Endothelial cell of umbilical vein (primary cell): ENCODE results near the gene BMAL2. TPM values are rescaled to one million over a fixed set of nuclear protein-coding genes. Genes with fewer than 3 reads are reported as not detected.

Experiments used
- BruUV-seq: library from RNA; stranded (reverse); fragments of 400-500 nt; replicated peaks from 2 replicates; lab custom pipeline; 2021; lab: Mats Ljungman, UMichigan
- CTCF ChIA-PET: fragments of 300-600, 350-600 bp; sonication (Branson Sonifier 250); formaldehyde crosslinking; loops from one replicate; lab custom pipeline; 2021; ENCODE audit warnings: antibody characterized with exemption, inconsistent platforms; lab: Charles Lee
- POLR2A ChIA-PET: fragments of 300-600, 350-600 bp; sonication (Branson Sonifier 250); formaldehyde crosslinking; loops from one replicate; lab custom pipeline; 2021; ENCODE audit warnings: antibody characterized with exemption, inconsistent platforms; lab: Charles Lee
- DNase-seq: peaks from one replicate; pipeline ENCODE4 v3.0.0-alpha.2; 2011; ENCODE audit warnings: low read depth, low spot score
- FAIRE-seq: peaks from 2 replicates; lab custom pipeline; 2011; peaks lifted over from hg19 to GRCh38; lab: Jason Lieb, UNC
- H2AFZ ChIP-seq: 2 replicates; pipeline ENCODE4 v1.6.0; 2012; ENCODE audit warnings: low read depth, low read length, control low read depth, inconsistent platforms
- H3K27ac ChIP-seq: 2 replicates; pipeline ENCODE4 v1.5.1; 2011; ENCODE audit warnings: low read depth, mild to moderate bottlenecking, control low read depth, low read length, moderate library complexity; ENCODE audit not compliant: insufficient read depth
- H3K27me3 ChIP-seq, 2 experiments: 2 replicates each; pipeline versions ENCODE4 v1.6.0 to v1.6.1; 2011; ENCODE audit warnings: low read length in 2 of 2, mixed read lengths in 1 of 2; ENCODE audit not compliant: control insufficient read depth in 2 of 2, insufficient read depth in 2 of 2
- H3K36me3 ChIP-seq, 2 experiments: 2 replicates in 1 of 2; 3 replicates in 1 of 2; pipeline ENCODE4 v1.5.1; 2011; ENCODE audit warnings: low read length in 2 of 2, mild to moderate bottlenecking in 1 of 2, moderate library complexity in 1 of 2; ENCODE audit not compliant: control insufficient read depth in 2 of 2, insufficient read depth in 2 of 2; ENCODE audit errors: extremely low read depth in 1 of 2
- H3K4me1 ChIP-seq: 3 replicates; pipeline ENCODE4 v1.5.1; 2011; ENCODE audit warnings: mild to moderate bottlenecking, low read length; ENCODE audit not compliant: control insufficient read depth, insufficient read depth; ENCODE audit errors: extremely low read depth
- H3K4me2 ChIP-seq: 2 replicates; pipeline ENCODE4 v1.6.1; 2011; ENCODE audit warnings: low read length, control low read depth, mixed read lengths; ENCODE audit not compliant: insufficient read depth
- H3K4me3 ChIP-seq, 3 experiments: fragments of 200-600 bp in 1 of 3; sonication (generic), shearing (Covaris generic) in 1 of 3; replicated peaks in 1 of 3; 2 replicates each; pipeline ENCODE4 v1.5.1; 2011 to 2016; ENCODE audit warnings: control low read depth in 3 of 3, low read length in 3 of 3, mild to moderate bottlenecking in 2 of 3, inconsistent platforms in 1 of 3, low read depth in 1 of 3, moderate library complexity in 1 of 3; ENCODE audit not compliant: insufficient read depth in 1 of 3
- H3K79me2 ChIP-seq: 2 replicates; pipeline ENCODE4 v1.6.0; 2012; ENCODE audit warnings: low read length, inconsistent platforms; ENCODE audit not compliant: control insufficient read depth, insufficient read depth
- H3K9ac ChIP-seq: replicated peaks from 2 replicates; pipeline ENCODE3; 2011; ENCODE audit warnings: low read length, control low read depth; ENCODE audit not compliant: insufficient read depth; ENCODE audit errors: extremely low read depth
- H3K9me1 ChIP-seq: replicated peaks from 3 replicates; pipeline ENCODE4 v1.6.0; 2011; ENCODE audit warnings: mild to moderate bottlenecking, low read length; ENCODE audit not compliant: control insufficient read depth, insufficient read depth; ENCODE audit errors: extremely low read depth
- H3K9me3 ChIP-seq: replicated peaks from 2 replicates; pipeline ENCODE4 v1.5.1; 2012; ENCODE audit warnings: low read length, inconsistent platforms; ENCODE audit not compliant: control insufficient read depth, insufficient read depth
- H4K20me1 ChIP-seq: replicated peaks from 2 replicates; pipeline ENCODE3; 2011; ENCODE audit warnings: mild to moderate bottlenecking, low read length; ENCODE audit not compliant: control insufficient read depth, insufficient read depth; ENCODE audit errors: extremely low read depth
- EZH2 ChIP-seq: IDR thresholded peaks from 2 replicates; pipeline ENCODE4 v1.6.1; 2012; ENCODE audit warnings: borderline replicate concordance, low read depth, mild to moderate bottlenecking, moderate library complexity, low read length, inconsistent platforms; ENCODE audit not compliant: severe bottlenecking
- FOS ChIP-seq: IDR thresholded peaks from 2 replicates; pipeline ENCODE4 v1.6.1; 2011; ENCODE audit warnings: mild to moderate bottlenecking, low read length, moderate library complexity, borderline replicate concordance; ENCODE audit not compliant: insufficient read depth
- GATA2 ChIP-seq: IDR thresholded peaks from 2 replicates; pipeline ENCODE4 v1.7.0; 2011; ENCODE audit warnings: low read depth, mild to moderate bottlenecking, moderate library complexity, mixed read lengths, low read length; ENCODE audit not compliant: insufficient read length, insufficient read depth
- JUN ChIP-seq: IDR thresholded peaks from 2 replicates; pipeline ENCODE4 v1.6.1; 2011; ENCODE audit warnings: borderline replicate concordance, low read depth; ENCODE audit not compliant: insufficient read length, insufficient read depth
- MYC ChIP-seq: IDR thresholded peaks from one replicate; pipeline ENCODE4 v1.6.1; 2011; ENCODE audit warnings: mild to moderate bottlenecking, low read depth, low read length
- POLR2A ChIP-seq: IDR thresholded peaks from 2 replicates; pipeline ENCODE4 v1.6.1; 2012; ENCODE audit warnings: low read depth, mild to moderate bottlenecking, control low read depth, low read length
- POLR2AphosphoS5 ChIP-seq: IDR thresholded peaks from 2 replicates; pipeline ENCODE4 v1.6.1; 2012; ENCODE audit warnings: low read depth, mild to moderate bottlenecking, control low read depth, low read length, moderate library complexity; ENCODE audit not compliant: insufficient read depth
- dilution Hi-C: fragments of 300-500 bp; cut with MboI; formaldehyde crosslinking; loops from one replicate; pipeline ENCODE4 v1.15.0; 2019; ENCODE audit warnings: low sequenced_read_pairs; ENCODE audit not compliant: extremely low pct_ligation_motif_present
- intact Hi-C: fragments of 100-400 bp; cut with micrococcal nuclease; formaldehyde crosslinking; loops from one replicate; pipeline ENCODE4 v1.10.0; 2022
- polyA plus RNA-seq, 4 experiments: library from polyadenylated mRNA; depleted of rRNA in 3 of 4; stranded (reverse) in 3 of 4; unstranded in 1 of 4; fragments of >200 nt; gene quantifications; 2 replicates each; pipeline versions ENCODE4 v1.2.1 to v1.2.3, GENCODE V29; 2011 to 2012; ENCODE audit warnings: missing spikeins in 1 of 4
- total RNA-seq: library from RNA; stranded (reverse); gene quantifications from 2 replicates; pipeline ENCODE4 v1.2.3, GENCODE V29; 2021
- TF ChIP-seq, protein P1 (sequence below): IDR thresholded peaks from 2 replicates; pipeline ENCODE4 v1.6.1; 2011; ENCODE audit not compliant: insufficient read depth, insufficient read length
- TF ChIP-seq, protein P2 (sequence below), 2 donors: IDR thresholded peaks; 1 replicate in 1 of 2; 2 replicates in 1 of 2; pipeline ENCODE4 v1.5.1; 2011; ENCODE audit warnings: low read length in 2 of 2, mild to moderate bottlenecking in 2 of 2, moderate library complexity in 2 of 2, control low read depth in 1 of 2, inconsistent platforms in 1 of 2, low read depth in 1 of 2; ENCODE audit not compliant: insufficient read depth in 1 of 2; ENCODE audit errors: extremely low read depth in 1 of 2

Gene BMAL2
- total and polyA plus RNA-seq, 2 donors (not counting 3 experiments of a cell fraction or from before 2014, with no cell fraction given): 5.9 to 33.3 TPM

GRCh38 chr12:27367078-27367477 lies 34.4 kb downstream of the BMAL2 start:
- DNase-seq (no peak), FAIRE-seq (no peak)
- H3K27me3 ChIP-seq: no peaks in the 10 kb centered on the region
- H3K4me3 ChIP-seq: no peak overlapping the region
- no peak overlapping the region for H3K9ac ChIP-seq
- intact Hi-C loops: loop anchor here (2.0 kb wide), 1 partner anchor 24 kb away; no protein-coding TSS in a partner anchor
- H3K36me3 ChIP-seq: no peaks in the 10 kb centered on the region
- H3K9me1 ChIP-seq: no peaks in the 10 kb centered on the region
- H3K9me3 ChIP-seq: no peaks in the 10 kb centered on the region
- no peak overlapping the region for H3K27ac ChIP-seq
- CTCF ChIA-PET: interaction anchor here (1.2 to 1.8 kb wide), 4 partner anchors 10 to 43 kb away, joined by 4 to 6 read pairs (median 4); no protein-coding TSS in a partner anchor
- H3K4me2 ChIP-seq: peak overlapping the region; percentile 22
- H4K20me1 ChIP-seq: peaks cover 2% of the 10 kb centered on the region
- H3K4me1 ChIP-seq: peaks cover 9% of the 10 kb centered on the region
- POLR2A ChIA-PET: no interaction called here
- dilution Hi-C loops: no loop called here
- H3K79me2 ChIP-seq: peaks cover 25% of the 10 kb centered on the region
- no peak overlapping the region for H2AFZ ChIP-seq
- TF ChIP-seq POLR2AphosphoS5 (no peak), JUN (no peak), GATA2 (no peak), POLR2A (no peak), FOS (no peak), EZH2 (no peak), MYC (no peak)
- TF ChIP-seq, protein P1, sequence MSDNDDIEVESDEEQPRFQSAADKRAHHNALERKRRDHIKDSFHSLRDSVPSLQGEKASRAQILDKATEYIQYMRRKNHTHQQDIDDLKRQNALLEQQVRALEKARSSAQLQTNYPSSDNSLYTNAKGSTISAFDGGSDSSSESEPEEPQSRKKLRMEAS: no peak
- TF ChIP-seq, protein P2, sequence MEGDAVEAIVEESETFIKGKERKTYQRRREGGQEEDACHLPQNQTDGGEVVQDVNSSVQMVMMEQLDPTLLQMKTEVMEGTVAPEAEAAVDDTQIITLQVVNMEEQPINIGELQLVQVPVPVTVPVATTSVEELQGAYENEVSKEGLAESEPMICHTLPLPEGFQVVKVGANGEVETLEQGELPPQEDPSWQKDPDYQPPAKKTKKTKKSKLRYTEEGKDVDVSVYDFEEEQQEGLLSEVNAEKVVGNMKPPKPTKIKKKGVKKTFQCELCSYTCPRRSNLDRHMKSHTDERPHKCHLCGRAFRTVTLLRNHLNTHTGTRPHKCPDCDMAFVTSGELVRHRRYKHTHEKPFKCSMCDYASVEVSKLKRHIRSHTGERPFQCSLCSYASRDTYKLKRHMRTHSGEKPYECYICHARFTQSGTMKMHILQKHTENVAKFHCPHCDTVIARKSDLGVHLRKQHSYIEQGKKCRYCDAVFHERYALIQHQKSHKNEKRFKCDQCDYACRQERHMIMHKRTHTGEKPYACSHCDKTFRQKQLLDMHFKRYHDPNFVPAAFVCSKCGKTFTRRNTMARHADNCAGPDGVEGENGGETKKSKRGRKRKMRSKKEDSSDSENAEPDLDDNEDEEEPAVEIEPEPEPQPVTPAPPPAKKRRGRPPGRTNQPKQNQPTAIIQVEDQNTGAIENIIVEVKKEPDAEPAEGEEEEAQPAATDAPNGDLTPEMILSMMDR (IDR thresholded peaks at IDR 0.05; ENCODE audit: extremely low read depth in 1 of 2, insufficient read depth in 1 of 2, low read depth in 1 of 2, low read length in 2 of 2): no peak
- BruUV-seq: no TSS peak
